Liver (tissue), 4 donors: Measurements from ENCODE around the gene ATG4A. TPM values are rescaled to one million over a fixed set of nuclear protein-coding genes. Genes with fewer than 3 reads are reported as not detected.

Source experiments
- polyA plus RNA-seq, 2 donors: library from polyadenylated mRNA; stranded (reverse) in 1 of 2; unstranded in 1 of 2; fragments of 200-250 nt in 1 of 2; fragments of >200 nt in 1 of 2; fragmentation: Nextera tagmentation in 1 of 2; extraction: Ambion mirVana in 1 of 2; gene quantifications; one replicate each; pipeline versions ENCODE4 v1.2.1 to v1.2.3, GENCODE V29; 2013 to 2015
- total RNA-seq, 2 donors: library from RNA; depleted of rRNA; stranded (reverse); fragments of >200 nt; gene quantifications; one replicate each; pipeline ENCODE4 v1.2.3, GENCODE V29; 2014
- donor health status: healthy.
- donor health status: healthy.
- donor health status: healthy.

The ATG4A gene
- total and polyA plus RNA-seq, 4 donors: 11.7 to 19.8 (median 16.6) TPM

Other genes starting within 250 kb of the ATG4A start
- not detected for gene TEX13B, start 109.4 kb upstream of the ATG4A start, total RNA-seq
- gene TEX13B, start 109.4 kb upstream of the ATG4A start, polyA plus RNA-seq: not detected
- not detected for gene VSIG1, start 46.7 kb upstream of the ATG4A start, total RNA-seq
- gene VSIG1, start 46.7 kb upstream of the ATG4A start, polyA plus RNA-seq: not detected
- gene PSMD10, start 236 bp upstream of the ATG4A start, total RNA-seq: 10 to 100 TPM; 20.3 to 21.9 TPM
- 10 to 100 TPM; 17.7 to 17.8 TPM for gene PSMD10, start 236 bp upstream of the ATG4A start, polyA plus RNA-seq